Retina (tissue), 1 donor: ENCODE results near the gene HMG20B.
A peak's percentile ranks its signal among the peaks of the same experiment; 100 is the strongest.
"Not testable (repeated sequence)": the region's sequence is repeated elsewhere in the genome, so short reads cannot be mapped to it uniquely, and the experiment has no call there.

Experiments used
- DNase-seq: peaks from one replicate; pipeline ENCODE4 v3.0.0-alpha.2; 2016

Gene HMG20B

DNA sequence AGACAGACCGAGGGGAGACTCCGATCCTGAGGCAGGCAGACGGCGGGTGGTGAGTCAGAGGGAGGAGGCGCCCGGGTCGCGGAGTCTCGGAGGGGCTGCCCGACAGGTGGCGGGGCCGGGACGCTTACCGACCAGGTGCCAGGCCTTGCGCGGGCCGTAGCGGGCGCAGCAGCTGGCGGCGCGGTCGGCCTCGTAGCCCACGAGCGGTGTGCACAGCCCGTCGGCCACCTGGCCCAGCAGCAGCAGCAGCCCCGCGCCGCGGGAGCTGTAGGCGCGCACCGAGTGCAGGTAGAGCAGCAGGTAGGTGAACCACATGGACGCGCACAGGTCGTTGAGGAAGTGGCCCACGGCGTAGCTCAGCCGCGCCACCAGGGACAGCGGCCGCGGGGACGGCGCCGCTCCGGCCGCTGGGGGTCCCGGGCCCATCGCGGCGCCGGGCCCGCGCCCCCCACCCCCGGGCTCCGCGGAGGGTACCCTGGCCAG, 15.7 kb upstream of the HMG20B start:
- peak; percentile 50 for DNase-seq

DNA sequence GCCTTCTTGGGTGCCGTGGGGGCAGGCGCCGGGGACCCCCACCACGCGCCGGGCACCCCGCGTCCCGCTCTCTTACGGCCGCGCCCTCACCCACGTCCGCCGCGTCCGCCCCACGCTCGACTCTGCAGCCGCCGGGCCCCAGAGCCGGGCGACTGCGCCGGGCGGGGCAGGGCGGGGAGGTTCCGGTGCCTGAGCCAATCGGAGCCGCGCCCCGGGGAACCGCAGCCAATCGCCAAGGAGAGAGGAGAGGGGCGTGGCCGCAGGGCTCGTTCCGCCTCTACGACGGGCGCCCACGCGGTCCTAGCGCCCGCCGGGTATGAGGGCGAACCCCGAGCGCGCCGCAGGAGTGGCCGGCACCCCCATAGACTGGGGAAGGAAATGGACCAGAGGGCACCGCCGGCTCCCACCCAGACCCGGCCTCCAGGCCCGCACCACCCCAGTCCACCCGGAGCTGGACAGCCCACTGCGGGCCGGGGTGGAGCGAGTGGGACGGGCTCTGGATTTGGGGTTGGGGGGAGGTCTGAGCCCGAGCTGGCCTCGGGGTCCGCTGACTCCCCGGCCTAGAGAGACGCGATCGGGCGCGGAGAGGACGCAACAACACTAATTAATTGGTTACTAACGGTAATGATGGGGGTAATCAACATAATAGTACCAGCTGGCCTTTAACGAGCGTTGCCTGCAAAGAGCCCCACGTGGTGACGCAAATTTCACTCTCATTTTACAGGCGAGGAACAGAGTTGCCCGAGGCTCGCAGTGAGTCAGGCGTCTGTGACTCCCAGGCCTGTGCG, 15.1 kb upstream of the HMG20B start, which contains the start of gene MFSD12:
Gene MFSD12, minus strand, starts transcription at position 126 of the 788 bp plus-strand sequence. CDS start 183 bp downstream, outside the sequence.
- peak; percentile 96 for DNase-seq

DNA sequence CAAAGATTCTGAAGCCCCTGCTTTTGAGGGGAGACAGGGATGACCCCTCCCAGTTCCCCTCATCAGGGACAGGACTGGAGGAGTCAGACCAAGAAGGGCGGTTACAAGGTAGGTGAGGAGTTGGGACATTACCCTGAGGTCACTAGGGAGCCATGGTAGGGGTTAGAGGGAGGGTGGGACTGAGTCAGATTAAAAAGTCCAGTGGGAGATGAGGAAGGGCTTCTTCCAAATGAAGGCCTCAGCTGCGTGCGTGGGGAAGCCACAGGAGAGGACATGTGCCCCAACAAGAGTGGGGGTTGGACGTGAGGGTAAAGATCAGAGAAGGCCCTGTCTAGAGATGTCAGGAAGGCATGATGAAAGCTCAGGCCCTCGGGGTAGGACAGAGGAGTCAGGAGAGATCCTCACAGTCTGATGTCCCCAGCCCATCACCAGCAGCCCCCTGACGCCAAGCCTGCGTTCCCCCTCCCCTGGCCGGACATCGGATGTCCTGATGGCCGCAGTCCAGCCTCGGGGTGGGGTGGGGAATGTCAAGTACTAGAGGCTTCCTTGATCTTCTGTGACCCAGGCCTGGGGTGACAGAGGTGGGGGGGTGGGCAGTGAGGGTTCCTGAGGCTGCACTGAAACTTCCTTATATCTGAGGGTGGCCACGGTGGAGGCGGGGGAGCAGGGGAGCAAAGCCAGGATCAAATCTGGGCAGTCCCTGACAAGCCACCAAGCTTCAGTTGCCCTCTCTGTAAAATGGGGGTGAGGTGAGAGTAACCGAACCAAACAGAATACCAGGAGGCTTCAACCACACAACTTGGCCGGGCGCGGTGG, 8.8 kb upstream of the HMG20B start:
- no peak for DNase-seq

DNA sequence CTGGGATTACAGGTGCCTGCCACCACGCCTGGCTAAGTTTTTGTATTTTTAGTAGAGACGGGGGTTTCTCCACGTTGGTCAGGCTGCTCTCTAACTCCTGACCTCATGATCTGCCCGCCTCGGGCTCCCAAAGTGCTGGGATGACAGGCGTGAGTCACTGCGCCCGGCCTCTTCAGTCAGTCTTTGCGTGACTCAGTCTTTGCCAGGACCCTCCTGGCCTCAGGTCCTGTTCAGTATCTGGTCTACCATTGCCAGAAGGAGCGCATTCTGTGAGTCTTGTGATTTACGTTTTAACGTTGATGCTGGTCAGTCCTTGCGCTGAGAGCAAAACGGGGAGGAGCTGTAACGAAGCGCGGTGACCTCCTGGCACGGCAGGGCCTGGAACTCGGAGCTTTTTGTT, 7.6 kb upstream of the HMG20B start:
- no peak for DNase-seq

DNA sequence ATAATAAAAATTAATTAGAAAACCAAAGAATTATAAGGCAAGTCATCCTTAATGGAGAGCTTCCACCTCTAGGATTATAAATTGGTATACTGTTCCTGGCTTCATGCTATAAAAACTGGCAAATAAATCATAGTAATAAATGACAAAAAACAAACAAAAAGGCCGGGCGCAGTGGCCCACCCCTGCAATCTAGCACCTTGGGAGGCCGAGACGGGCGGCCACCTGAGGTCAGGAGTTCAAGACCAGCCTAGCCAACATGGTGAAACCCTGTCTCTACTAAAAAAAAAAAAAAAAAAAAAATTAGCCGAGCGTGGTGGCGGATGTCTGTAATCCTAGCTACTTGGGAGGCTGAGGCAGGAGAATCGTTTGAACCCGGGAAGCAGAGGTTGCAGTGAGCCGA, 2.7 kb upstream of the HMG20B start:
- DNase-seq = not testable (repeated sequence)

DNA sequence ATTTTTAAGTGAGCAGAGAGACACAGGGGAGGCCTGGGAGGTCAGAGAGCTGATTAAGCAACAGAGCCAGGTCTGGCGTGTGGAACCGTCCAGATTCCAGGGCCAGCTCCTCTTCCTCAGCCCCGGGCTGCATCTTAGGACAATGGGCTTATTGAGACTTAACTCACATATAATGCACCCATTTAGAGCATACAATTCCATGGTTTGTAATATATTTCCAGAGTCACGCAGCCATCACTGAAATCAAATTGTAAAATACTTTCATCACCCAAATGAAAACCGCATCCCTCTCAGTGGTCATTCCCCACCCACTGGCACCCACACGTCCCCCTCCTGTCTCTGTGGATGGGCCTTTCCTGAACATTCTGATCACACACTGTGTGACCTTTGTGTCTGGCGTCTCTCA, 2.1 kb upstream of the HMG20B start:
- DNase-seq = no peak

DNA sequence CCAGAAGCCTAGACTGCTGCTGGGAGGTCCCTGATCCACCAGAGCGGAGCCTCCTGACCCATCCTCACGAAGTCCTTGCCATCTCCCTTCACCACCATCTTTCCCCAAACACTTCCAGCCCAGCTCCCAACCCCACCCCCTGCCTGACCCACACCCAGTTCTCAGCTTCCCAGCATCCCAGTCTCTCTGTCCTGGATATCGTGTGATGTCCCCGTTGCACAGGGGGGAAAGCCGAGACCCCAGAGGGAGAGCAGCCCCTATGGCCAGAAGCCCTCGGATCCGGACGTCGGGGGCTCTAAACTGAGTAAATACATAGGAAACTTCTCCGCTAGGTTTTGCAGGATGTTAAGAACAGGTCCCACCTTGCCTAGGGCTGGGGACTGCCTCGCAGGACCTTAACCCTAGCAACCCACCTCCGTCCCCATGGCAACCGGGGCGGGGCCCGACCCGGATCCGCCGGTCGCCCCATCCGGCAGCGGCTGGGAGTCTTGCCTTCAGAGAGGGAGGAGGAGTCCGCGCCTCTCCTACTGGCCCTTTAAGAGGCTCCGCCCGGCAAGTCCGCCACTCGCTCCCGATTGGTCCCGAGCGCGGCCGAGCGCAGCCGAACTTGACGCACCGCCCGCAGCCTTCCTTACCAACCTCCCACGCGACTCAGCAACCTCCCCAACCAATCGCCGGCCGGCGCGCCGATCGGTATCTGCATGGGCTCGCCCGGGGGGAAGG, 451 bp upstream of the HMG20B start:
- peak; percentile 99 for DNase-seq

DNA sequence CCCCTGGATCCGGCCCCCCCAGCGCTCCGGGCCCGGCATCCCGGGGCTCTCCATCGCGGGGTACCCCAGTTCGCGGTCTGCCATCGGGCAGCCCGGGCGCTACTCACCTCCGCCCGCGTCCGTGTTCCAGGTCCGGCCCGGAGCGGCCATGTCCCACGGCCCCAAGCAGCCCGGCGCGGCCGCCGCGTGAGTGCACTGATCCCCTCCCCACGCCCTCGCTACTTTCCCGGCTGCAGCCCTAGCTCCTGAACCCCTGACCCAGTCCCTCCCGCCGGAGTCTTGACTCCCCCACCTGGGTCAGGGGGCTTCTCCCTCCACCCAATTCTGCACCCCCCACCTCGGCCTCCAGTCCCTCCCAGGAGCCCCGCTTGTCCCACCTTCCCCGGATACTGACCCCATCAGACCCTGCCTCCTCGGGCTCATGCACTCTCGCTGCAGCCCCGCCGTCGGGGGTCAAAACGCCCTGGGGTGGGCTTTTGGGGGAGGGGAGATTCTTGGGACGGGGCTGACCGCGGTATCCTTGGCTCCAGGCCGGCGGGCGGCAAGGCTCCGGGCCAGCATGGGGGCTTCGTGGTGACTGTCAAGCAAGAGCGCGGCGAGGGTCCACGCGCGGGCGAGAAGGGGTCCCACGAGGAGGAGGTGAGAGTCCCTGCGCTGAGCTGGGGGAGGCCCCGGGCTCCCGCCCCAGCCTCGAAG, 566 bp downstream of the HMG20B start:
- peak; percentile 57 for DNase-seq

DNA sequence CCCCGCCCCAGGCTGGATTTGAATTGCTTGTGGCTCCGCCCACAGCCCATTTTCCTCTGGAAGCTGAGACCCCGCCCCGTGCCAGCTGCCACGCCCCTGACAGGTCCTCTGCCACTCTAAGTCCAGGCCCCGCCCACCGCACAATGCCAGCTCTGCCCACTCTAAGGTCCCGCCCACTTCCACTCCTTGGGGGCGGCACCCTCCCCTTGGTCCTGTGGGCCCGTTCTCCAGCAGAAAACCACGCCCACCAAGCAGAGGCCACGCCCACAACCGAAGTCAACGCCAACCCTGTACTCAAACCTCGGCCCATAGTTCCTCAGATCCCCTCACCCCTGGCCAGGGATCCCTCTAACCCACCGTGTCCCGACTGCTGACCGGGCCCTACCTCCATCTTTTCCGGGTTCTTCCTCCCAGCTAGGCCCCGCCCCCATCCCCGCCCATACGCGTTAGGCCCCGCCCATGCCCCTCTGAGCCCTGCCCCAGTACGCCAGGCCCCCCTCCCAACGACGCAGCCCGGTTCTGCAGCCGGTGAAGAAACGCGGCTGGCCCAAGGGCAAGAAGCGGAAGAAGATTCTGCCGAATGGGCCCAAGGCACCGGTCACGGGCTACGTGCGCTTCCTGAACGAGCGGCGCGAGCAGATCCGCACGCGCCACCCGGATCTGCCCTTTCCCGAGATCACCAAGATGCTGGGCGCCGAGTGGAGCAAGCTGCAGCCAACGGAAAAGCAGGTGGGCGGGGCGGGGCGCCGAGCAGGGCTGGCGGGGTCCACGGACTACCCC, 1.3 kb downstream of the HMG20B start:
- DNase-seq = peak; percentile 73

DNA sequence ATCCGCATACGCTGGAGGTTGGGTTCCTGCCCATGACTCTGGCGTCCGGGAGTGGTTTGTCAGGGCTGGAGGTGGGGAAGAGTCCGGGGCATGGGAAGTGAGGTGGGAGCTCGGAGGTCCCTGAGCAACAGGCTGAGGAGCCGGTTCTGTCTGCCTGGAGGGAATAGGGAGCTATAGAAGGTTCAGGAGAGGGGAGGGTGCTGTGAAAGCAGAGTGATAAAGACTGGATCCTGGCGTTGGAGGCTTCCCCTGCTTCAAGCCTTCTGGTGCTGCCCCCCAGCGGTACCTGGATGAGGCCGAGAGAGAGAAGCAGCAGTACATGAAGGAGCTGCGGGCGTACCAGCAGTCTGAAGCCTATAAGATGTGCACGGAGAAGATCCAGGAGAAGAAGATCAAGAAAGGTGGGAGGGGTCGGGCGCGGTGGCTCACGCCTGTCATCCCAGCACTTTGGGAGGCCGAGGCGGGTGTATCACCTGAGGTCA, 2.6 kb downstream of the HMG20B start:
- DNase-seq = no peak

DNA sequence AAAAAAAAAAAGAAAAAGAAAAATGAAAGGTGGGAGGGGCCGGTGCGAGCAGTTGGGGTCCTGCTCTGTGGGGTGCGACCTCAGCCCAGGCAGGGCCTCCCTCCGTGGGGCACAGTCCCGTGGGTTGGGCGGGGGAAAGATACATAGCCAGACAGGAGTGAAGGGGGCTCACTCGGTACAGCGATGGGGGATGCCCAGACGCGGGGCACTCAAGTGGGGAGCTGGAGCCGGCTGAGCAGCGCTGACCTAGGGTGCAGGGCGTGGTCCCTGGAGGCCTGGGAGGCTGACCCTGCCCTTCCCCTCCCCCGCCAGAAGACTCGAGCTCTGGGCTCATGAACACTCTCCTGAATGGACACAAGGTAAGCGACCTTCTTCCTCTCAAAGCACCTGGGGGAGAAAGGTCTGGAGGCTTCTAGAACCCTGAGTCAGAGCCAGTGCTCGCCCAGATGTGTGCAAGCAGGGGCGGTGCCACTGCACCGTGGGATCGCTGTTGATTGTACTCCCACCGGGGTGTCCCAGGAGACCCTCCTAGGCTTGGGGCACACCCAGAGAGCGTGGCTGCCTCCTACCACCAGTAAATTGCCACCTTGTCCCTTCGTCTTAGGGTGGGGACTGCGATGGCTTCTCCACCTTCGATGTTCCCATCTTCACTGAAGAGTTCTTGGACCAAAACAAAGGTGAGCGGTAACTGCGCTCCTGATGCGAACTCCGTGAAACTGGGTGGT, 3.4 kb downstream of the HMG20B start:
- no peak for DNase-seq

DNA sequence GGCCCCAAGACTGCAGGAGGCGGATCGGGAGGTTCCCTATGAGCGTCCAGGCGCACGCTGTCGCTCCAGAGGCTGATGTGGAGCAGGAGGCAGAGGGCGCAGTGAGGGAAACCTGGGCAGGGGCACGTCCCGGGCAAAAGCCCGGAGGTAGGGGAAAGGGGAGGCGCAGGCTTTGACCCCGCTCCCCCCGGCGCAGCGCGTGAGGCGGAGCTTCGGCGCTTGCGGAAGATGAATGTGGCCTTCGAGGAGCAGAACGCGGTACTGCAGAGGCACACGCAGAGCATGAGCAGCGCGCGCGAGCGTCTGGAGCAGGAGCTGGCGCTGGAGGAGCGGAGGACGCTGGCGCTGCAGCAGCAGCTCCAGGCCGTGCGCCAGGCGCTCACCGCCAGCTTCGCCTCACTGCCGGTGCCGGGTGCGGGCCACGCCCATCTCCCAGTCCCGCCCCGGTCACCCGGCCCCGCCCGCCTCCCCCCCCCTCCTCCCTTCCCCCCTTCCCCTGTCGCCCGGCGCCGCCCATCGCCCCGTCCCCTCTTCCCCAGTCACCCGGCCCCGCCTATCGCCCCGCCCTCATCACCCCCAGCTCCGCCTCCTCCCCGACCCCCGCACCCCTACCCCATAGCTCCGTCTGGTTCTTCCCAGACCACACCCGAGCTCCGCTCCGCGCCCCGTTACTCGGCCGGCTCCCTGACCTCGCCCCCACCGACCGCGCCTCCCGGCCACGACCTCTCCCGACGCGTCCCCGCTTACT, 4.1 kb downstream of the HMG20B start:
- peak; percentile 79 for DNase-seq

DNA sequence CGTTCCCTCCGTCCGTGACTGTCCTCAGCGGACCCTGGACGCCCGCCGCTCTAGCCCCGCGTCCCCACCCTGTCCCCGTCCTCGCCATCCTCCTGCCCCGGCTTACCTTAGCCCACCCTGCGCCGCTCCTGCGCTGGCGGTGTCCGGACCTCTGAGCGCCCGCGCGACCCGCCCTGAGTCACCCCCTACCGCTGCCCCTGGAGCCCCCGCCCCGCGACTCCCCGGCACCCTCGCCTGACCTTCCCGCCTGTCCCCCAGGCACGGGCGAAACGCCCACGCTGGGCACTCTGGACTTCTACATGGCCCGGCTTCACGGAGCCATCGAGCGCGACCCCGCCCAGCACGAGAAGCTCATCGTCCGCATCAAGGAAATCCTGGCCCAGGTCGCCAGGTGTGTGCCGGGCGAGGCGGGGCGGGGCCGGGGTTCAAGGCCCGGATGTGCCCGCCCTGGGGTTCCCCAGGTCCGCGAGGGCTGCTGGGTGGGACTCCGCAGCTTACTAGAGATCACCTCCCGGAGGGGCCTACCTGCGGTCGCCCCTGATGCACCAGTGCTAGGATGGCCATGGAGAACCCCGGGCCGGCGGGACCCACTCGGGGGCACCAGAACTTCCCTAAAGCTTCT, 5.1 kb downstream of the HMG20B start:
- no peak for DNase-seq

DNA sequence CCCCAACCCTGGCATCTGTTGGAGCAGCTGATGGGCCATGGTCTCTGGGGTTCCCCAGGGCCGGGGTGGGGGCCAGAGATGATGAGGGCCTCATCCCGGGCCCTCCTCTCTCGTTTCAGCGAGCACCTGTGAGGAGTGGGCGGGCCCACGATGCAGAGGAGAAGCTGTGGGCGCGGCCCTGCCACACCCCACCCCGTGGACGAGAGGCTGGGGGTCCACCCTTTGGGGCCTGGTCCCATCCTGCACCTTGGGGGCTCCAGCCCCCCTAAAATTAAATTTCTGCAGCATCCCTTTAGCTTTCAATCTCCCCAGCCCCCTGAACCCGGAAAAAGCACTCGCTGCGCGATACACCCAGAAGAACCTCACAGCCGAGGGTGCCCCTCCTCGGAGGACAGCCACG, 5.6 kb downstream of the HMG20B start:
- DNase-seq = no peak

DNA sequence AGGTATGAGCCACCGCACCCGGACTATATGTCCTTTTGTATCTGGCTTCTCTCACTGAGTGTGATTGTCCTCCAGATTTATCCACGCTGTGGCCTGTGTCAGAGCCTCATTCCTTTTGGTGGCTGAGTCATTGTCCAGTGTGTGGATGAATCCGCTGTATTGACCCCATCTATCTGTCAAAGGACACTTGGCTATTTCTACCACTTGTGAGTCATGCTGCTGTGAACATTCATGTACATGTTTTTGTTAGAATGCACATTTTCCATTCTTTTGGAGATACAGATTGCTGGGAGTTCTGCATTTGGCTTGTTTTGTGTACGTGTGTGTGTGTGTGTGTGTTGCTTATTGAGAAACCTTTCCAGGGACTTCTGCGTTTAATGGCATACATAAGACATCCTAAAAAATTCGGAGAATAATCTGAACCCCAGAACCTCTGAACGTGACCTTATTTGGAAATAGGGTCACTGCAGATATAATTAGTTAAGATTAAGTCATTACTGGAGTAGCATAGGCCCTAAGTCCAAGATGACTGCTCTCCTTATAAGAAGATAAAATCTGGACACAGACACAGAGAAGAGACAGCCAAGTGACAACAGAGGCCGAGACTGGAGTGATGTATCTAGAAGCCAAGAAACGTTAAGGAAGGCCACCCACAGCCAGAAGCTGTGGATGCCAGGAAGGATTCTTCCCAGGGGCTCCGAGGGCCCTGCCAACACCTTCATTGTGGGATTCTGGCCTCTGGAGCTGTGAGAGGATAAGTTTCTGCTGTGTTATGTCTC, 7.6 kb downstream of the HMG20B start:
- DNase-seq = no peak

DNA sequence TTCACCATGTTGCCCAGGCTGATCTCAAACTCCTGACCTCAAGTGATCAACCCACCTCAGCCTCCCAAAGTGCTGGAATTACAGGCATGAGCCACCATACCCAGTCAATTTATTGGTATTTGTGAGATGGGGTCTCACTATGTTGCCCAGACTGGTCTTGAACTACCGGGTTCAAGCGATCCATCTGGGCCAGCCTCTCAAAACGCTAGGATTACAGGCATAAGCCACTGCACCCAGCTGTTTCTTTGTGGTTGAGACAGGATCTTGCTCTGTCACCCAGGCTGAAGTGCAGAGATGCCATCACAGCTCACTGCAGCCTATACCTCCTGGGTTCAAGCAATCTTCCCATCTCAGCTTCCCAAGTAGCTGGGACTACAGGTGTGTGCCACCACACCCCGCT, 9.0 kb downstream of the HMG20B start:
- DNase-seq = not testable (repeated sequence)

DNA sequence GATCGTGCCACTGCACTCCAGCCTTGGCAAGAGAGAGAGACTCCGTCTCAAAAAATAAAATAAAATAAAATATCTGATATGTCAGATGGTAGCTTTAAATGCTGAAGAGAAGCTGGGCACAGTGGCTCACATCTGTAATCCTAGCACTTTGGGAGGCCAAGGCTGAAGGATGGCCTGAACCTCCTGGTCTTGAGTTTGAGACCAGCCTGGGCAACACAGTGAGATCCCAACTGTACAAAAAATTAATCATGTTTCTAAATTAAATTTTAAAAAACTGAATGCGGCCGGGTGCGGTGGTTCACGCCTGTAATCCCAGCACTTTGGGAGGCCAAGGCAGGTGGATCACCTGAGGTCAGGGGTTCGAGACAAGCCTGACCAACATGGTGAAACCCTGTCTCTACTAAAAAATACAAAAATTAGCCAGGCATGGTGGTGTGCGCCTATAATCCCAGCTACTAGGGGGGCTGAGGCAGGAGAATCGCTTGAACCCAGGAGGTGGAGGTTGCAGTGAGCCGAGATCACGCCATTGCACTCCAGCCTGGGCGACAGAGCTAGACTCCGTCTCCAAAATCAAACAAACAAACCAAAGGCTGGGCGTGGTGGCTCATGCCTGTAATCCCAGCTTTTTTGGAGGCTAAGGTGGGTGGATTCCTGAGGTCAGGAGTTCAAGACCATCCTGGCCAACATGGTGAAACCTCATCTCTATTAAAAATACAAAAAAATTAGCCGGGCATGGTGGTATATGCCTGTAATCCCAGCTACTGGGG, 11.5 kb downstream of the HMG20B start:
- not testable (repeated sequence) for DNase-seq
